Central memory CD8-positive, alpha-beta T cell (primary cell): ENCODE data around the gene ASTN1.

ENCODE experiments used
- ATAC-seq: fragments of 150-1000 bp; cut with Tn5 transposase; replicated peaks from 2 replicates; pipeline ENCODE4 v1.10.0; 2022; ENCODE audit warnings: mild to moderate bottlenecking, moderate FRiP score, moderate number of reproducible peaks; ENCODE audit not compliant: poor library complexity, severe bottlenecking; ENCODE audit errors: extremely low read depth
- DNase-seq, 2 donors: peaks; one replicate each; pipeline ENCODE4 v3.0.0; 2021; ENCODE audit warnings: low spot score in 2 of 2
- H3K27ac Mint-ChIP-seq: one replicate; pipeline ENCODE4 v1.8.0; 2022; ENCODE audit warnings: low read depth, mild to moderate bottlenecking, moderate library complexity, mixed read lengths
- H3K27me3 Mint-ChIP-seq: one replicate; pipeline ENCODE4 v1.8.0; 2022; ENCODE audit warnings: mixed read lengths
- H3K36me3 Mint-ChIP-seq: one replicate; pipeline ENCODE4 v1.8.0; 2022; ENCODE audit warnings: mild to moderate bottlenecking, moderate library complexity, mixed read lengths; ENCODE audit not compliant: insufficient read depth
- H3K4me1 Mint-ChIP-seq: one replicate; pipeline ENCODE4 v1.8.0; 2022; ENCODE audit warnings: mixed read lengths
- H3K4me3 Mint-ChIP-seq: one replicate; pipeline ENCODE4 v1.8.0; 2022; ENCODE audit warnings: mild to moderate bottlenecking, moderate library complexity, mixed read lengths
- H3K9me3 Mint-ChIP-seq: one replicate; pipeline ENCODE4 v1.8.0; 2022; ENCODE audit warnings: mixed read lengths

The ASTN1 gene

DNA sequence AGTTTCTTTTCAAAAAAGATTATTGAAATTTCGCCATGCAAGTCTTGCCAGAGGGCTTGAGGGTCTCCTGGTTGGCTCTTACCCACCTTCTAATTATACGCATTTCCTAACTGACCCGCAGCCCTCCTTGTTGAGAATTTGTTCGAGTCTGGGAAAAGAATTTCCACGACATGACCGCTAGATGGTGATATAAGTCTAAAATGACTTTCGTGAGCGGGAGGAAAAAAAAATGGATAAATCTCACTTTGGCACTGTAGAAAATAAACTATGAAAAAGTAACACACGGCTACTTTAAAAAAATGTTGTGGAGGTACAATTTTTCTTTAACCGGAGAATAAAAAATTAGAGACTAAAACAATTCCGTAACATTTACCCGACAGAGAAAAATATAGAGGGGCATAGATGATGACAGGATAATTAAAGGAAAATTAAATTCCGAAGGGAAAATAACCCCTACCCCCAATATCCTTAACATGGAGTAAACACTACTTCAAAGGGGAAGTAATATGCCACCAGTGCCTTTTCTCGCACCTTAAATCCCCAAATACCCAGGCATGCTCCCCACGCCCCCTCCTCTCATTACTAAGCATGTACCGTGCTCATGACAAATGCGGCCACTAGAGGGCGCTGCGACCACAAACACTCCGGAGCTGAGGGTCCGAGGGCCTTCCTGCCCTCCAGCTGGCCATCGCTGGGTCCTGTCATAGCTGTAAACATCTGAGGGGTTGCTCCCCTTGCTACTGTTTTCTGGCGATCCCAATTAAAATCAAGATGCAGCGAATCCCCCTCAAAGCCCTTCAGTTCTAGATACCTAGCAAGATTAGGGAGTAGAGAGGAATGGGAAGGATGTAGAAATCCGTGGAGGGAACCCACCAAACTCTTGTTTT, 266.9 kb downstream of the ASTN1 start:
- H3K4me3 Mint-ChIP-seq, result no peak overlapping the region

DNA sequence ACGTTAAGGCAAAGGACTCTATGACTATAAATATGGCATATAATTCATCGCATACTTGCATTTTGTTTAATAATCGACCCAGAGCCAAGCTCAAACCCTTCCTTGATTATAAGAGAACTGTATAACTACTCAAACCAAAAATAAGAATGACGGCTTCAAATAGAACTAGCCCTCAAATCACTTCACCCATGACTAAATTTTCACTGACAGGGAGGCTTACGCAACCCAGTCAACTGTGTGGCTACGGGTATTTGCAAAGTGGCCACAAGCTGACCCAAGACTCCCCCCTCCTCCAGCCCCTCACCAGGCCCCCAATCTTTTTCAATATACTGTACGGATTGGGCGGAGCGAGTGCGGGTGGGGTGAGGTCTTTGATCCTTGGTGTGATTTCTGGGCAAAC, 268.3 kb downstream of the ASTN1 start:
- Mint-ChIP-seq H3K4me3 (no peak overlapping the region), H3K27me3 (no peaks in the 10 kb centered on the region), H3K4me1 (peaks cover 9% of the 10 kb centered on the region), H3K27ac (no peak overlapping the region), H3K9me3 (no peaks in the 10 kb centered on the region), H3K36me3 (peaks cover 2% of the 10 kb centered on the region)
- DNase-seq (no peak), ATAC-seq (no peak)

More for the DNA sequence above, 266.9 kb downstream of the ASTN1 start:
- no peak overlapping the region for H3K27ac Mint-ChIP-seq
- peaks cover 9% of the 10 kb centered on the region for H3K4me1 Mint-ChIP-seq
- no peaks in the 10 kb centered on the region for H3K27me3 Mint-ChIP-seq
- peaks cover 2% of the 10 kb centered on the region for H3K36me3 Mint-ChIP-seq
- ATAC-seq, result no peak
- DNase-seq, result no peak
- H3K9me3 Mint-ChIP-seq, result no peaks in the 10 kb centered on the region

DNA sequence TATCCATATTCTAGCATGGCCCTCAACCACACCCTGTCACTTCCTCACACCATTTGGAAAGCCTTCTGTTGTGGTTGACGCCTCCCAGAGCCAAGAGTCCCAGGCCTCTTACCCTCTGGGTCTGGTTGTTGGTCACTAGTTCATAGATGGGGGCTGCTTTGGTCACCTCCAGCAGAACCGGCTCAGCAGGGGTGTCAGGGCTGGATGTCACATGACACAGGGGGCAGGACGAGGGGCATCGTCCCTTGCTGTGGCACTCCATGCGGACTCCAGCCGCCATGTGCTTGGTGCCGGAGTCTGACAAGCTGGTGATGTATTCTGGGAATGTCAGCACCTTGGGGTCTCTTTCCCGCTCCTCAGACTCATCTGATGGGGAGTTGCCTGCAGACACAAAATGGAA, 270.1 kb downstream of the ASTN1 start:
- Mint-ChIP-seq H3K36me3 (peaks cover 2% of the 10 kb centered on the region), H3K4me3 (no peak overlapping the region), H3K4me1 (peaks cover 9% of the 10 kb centered on the region), H3K27ac (no peak overlapping the region), H3K27me3 (no peaks in the 10 kb centered on the region), H3K9me3 (no peaks in the 10 kb centered on the region)
- DNase-seq, result no peak
- no peak for ATAC-seq

DNA sequence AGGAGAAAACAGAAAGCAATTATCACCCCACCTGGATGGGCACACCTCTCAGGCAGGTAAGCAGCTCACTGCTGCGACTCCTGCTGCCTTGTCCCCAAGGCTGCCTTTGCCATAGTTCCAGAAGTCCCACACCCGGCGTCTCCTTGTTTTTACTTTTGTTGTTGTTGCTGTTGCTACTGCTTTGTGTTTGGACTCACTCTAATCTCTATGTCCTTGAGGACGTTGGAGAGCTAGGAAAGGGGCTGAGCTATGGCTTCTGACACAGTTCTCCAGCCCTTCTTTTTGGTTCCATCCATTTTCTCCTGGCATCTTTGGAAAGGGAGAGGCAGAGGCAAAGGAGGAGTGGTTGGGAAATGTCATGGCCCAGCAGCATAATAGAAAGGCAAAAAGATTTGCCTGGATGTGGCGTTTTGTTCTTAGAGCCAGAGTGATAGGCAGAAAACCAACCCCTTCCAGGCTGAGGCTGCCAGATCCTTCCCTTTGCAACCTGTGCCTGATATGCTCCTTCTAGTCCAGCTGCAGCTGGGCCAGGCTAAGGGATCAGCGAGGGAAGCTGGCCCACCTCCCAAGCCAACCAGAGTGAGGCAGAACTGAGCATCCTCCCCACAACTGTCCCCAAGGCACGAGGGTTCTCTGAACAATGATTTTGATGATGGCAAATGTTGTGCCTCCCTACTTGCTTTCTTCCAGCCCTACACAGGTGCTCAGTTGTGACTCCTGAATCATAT, 270.7 kb downstream of the ASTN1 start:
- H3K27ac Mint-ChIP-seq, result no peak overlapping the region
- H3K36me3 Mint-ChIP-seq, result peaks cover 2% of the 10 kb centered on the region
- no peak for ATAC-seq
- H3K4me1 Mint-ChIP-seq, result peaks cover 9% of the 10 kb centered on the region
- H3K27me3 Mint-ChIP-seq, result no peaks in the 10 kb centered on the region
- H3K4me3 Mint-ChIP-seq, result no peak overlapping the region
- no peak for DNase-seq
- no peaks in the 10 kb centered on the region for H3K9me3 Mint-ChIP-seq

DNA sequence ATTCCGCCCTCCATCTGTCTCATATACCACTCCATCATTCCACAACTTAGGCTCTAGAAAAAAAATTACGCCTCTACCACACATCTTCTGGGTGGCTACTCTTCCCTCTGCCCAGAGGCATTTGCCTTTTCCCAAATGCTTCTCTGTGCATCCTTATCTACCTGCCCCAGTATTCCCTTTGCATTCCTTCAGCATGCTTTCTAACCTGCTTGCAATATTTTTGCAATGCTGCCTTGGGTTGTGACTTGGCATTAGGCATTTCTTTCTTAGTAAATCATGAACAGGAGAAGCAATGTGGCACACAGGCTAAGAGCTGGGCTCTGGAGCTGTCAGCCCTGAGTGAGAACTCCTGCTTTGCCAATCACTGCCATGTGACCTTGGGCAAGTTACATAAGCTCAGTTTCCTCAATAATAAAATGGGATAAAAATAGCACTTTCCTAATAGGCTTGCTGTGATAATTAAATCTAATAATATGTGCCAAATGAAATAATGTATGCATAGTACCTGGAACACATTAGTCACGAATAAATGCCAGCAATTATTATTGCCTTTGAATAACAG, 276.0 kb downstream of the ASTN1 start:
- Mint-ChIP-seq H3K4me3 (no peak overlapping the region), H3K4me1 (no peaks in the 10 kb centered on the region), H3K36me3 (peaks cover 2% of the 10 kb centered on the region), H3K9me3 (no peaks in the 10 kb centered on the region), H3K27me3 (no peaks in the 10 kb centered on the region), H3K27ac (no peak overlapping the region)
- no peak for ATAC-seq
- DNase-seq, result no peak

DNA sequence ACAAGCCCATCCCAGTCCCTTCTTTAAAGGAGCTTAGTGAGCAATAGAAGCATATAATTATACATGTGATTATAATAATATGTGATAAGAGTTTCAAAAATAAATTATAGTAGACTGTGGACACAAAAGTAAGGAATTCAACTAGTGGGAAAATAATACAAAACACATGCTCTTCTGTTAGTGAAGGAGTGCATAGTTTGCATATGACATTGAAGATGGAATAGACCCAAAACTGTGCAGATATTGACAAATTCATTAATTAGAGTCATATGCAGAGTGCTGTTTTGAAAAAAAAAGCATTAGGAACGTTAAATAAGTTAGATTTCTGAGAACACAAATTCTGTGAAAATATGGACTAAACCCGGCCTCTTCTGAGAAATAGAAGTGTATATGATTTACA, 278.8 kb downstream of the ASTN1 start:
- H3K9me3 Mint-ChIP-seq, result no peaks in the 10 kb centered on the region
- no peaks in the 10 kb centered on the region for H3K4me1 Mint-ChIP-seq
- no peak overlapping the region for H3K4me3 Mint-ChIP-seq
- ATAC-seq, result no peak
- no peaks in the 10 kb centered on the region for H3K27me3 Mint-ChIP-seq
- no peak overlapping the region for H3K27ac Mint-ChIP-seq
- H3K36me3 Mint-ChIP-seq, result no peaks in the 10 kb centered on the region
- DNase-seq, result no peak

DNA sequence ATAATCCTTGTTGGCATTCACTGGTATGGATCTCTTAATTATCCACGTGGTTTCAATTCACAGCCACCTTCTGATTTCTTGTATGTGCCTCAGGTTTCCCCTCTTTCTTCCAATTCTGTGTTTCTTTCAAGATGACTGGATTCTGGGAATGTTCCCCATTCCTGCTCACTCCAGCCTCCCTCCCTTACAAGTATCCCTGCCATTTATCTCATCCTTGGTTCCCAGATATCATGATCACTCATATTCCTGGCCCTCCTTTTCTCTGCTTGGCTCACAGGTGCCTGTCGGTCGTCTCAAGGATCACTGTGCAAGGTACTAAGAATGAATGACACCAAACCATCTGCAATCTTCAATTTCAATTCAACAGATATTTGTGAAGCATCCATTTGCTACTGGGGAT, 279.2 kb downstream of the ASTN1 start:
- H3K27me3 Mint-ChIP-seq, result no peaks in the 10 kb centered on the region
- no peaks in the 10 kb centered on the region for H3K9me3 Mint-ChIP-seq
- H3K36me3 Mint-ChIP-seq, result no peaks in the 10 kb centered on the region
- no peaks in the 10 kb centered on the region for H3K4me1 Mint-ChIP-seq
- H3K4me3 Mint-ChIP-seq, result no peak overlapping the region
- ATAC-seq (no peak), DNase-seq (no peak)
- H3K27ac Mint-ChIP-seq, result no peak overlapping the region

DNA sequence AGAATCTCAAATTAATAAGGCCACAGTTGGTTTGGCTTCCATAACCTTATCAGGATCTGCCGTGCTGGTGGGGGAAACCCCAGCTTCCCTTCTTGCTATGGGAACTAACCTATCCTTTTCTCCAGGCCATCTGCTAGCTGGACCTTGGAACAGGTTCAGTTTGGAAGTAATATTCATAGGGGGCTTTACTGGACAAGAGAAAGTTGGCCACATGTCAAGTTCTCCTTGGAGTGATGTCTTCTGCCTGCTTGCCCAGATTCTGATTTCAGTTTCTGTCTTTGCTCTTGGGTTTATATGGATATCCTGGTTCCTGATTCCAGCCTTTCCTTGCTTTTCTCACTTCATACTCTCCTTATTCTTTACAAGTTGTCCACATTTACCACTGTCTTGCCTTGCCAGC, 279.6 kb downstream of the ASTN1 start:
- no peaks in the 10 kb centered on the region for H3K9me3 Mint-ChIP-seq
- H3K27me3 Mint-ChIP-seq, result no peaks in the 10 kb centered on the region
- no peaks in the 10 kb centered on the region for H3K4me1 Mint-ChIP-seq
- DNase-seq (no peak), ATAC-seq (no peak)
- no peak overlapping the region for H3K4me3 Mint-ChIP-seq
- no peaks in the 10 kb centered on the region for H3K36me3 Mint-ChIP-seq
- no peak overlapping the region for H3K27ac Mint-ChIP-seq

DNA sequence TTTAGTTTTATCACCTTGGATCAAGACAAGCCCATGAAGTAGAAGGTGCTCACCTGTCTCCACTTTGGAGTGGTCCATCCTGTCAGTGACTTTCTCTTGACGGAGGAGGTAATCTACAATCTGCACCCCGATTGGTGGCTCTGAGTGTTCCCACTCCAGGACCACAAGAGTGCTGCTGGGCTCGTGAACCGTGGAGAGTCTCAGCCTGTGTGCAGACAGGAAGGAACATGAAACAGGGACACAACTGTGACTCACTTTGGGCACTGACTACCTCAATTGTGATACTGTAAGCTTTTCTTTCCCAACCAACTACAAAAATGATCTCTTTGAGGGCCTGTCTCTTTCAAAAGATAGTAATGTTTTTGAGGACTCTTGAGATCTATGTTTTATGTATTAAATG, 280.2 kb downstream of the ASTN1 start:
- Mint-ChIP-seq H3K9me3 (no peaks in the 10 kb centered on the region), H3K4me3 (no peak overlapping the region)

DNA sequence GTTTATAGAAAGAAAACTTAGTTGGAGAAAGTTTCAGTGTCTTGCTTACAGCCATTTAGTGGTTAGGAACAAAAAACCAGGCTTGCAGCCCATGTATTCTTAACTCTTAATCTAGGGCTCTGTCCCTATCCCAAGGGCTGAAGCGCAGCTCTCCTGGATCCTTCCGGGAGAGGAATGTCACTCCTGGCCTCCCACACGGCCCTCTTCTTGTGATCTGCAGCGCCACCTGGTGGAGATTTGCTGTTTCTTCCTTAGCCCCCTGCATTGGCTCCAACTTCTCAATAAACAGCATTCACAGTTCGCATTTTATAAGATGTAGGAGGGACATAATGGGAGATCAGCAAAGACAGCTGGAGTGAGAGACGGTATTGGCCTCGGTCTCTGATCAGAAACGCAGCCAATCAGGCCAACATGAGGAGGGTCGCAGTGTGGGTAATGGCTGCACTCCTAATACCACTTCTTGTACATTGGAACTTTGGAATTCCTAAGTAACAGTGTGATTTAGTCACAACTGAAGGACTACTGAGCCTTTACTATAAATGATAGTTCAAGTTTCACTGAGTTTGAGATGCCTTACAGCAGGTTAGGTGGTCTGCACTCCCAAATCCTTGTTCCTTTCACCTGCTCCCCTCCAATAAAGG, 283.4 kb downstream of the ASTN1 start:
- DNase-seq (no peak), ATAC-seq (no peak)
- Mint-ChIP-seq H3K27ac (no peak overlapping the region), H3K4me3 (no peak overlapping the region), H3K27me3 (no peaks in the 10 kb centered on the region), H3K36me3 (no peaks in the 10 kb centered on the region), H3K9me3 (no peaks in the 10 kb centered on the region), H3K4me1 (no peaks in the 10 kb centered on the region)

More for the DNA sequence above, 280.2 kb downstream of the ASTN1 start:
- Mint-ChIP-seq H3K27ac (no peak overlapping the region), H3K4me1 (no peaks in the 10 kb centered on the region), H3K36me3 (no peaks in the 10 kb centered on the region), H3K27me3 (no peaks in the 10 kb centered on the region)
- ATAC-seq, result no peak
- DNase-seq, result no peak

DNA sequence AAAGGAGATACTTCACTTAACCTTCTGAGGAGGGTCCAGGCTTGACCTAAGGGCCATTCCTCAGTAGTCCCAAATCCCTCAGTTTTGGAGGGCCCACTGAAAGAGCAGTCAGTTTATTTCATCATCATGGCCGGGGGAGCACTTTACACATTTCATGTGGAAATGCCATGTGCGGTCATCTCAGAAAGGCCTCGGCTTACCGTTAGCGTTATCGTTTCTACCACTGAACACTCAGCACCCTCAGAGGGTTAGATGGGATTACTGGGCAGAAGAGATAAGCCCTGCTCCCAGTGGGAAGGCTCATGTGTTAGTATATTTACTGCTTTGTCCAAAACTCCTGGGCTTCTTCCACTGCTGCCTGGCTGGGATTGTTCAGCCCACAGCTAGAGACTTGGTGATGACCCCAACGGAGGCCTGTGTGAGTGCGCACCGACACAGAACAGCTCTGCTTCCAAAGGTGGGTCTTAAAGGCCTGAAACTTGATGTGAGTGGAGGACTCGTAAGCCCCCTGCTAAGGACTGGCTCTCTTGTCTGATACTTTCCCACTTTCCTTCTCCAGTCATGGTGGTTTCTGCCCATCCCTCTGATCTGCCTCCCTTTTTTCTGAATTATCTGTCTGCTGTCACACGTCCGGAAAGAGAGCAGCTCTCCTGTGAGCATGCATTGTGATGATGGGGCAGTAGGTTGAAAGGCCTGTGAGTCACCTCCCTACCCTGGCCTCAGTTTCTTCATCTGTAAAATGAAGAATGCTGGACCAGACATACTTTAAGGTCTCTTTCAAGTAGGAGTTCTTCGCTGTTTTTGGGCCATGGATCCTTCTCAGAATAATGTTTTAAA, 284.5 kb downstream of the ASTN1 start:
- Mint-ChIP-seq H3K9me3 (no peaks in the 10 kb centered on the region), H3K4me3 (no peak overlapping the region), H3K27me3 (no peaks in the 10 kb centered on the region), H3K27ac (no peak overlapping the region), H3K36me3 (no peaks in the 10 kb centered on the region), H3K4me1 (no peaks in the 10 kb centered on the region)
- no peak for ATAC-seq
- no peak for DNase-seq
